ENCODE results near the gene GLS.

Gene GLS

GRCh38 chr2:190912726-190913125, 32.1 kb downstream of the GLS start:
- H3K36me3 ChIP-seq (replicated peaks in 1 of 2; ENCODE audit: control insufficient read depth in 2 of 2, insufficient read depth in 2 of 2, low read length in 2 of 2) = peaks cover 0 to 77% of the 10 kb centered on the region in 2 donors
- H3K79me1 ChIP-seq (ENCODE audit: low read depth, low read length) = no peaks in the 10 kb centered on the region
- no peak overlapping the region for H3K9ac ChIP-seq (ENCODE audit: low read depth, low read length, poor library complexity)
- H3K27ac ChIP-seq (replicated peaks; ENCODE audit: low read length) = no peak overlapping the region
- H3K4ac ChIP-seq (ENCODE audit: low read length) = no peak overlapping the region
- no peak overlapping the region for H2BK15ac ChIP-seq (ENCODE audit: low read length)
- H3K18ac ChIP-seq (ENCODE audit: low read length) = no peak overlapping the region
- no peak overlapping the region for H3K14ac ChIP-seq (ENCODE audit: low read length)
- WGBS, 2 donors (ENCODE audit: extremely low coverage in 2 of 2, insufficient read length in 2 of 2, insufficient replicate concordance in 1 of 2) = no CpG with 5 or more reads among the region's 5 CpGs
- no peak overlapping the region for H2AFZ ChIP-seq (ENCODE audit: low read length)
- H4K91ac ChIP-seq (ENCODE audit: low read depth, low read length, poor library complexity) = no peak overlapping the region
- no peak overlapping the region for H3K4me2 ChIP-seq (ENCODE audit: insufficient read depth, low read length, poor library complexity, severe bottlenecking)
- H3K9me3 ChIP-seq (replicated peaks in 1 of 2; ENCODE audit: control insufficient read depth in 2 of 2, insufficient read depth in 1 of 2, low read depth in 1 of 2, low read length in 2 of 2) = no peaks in the 10 kb centered on the region
- no peaks in the 10 kb centered on the region for H3K27me3 ChIP-seq (ENCODE audit: control insufficient read depth in 3 of 3, insufficient read depth in 3 of 3, low read depth in 1 of 3, low read length in 3 of 3)
- H3K4me3 ChIP-seq (ENCODE audit: low read length in 2 of 2) = no peak overlapping the region
- DNase-seq (ENCODE audit: low spot score) = no peak
- H4K8ac ChIP-seq (ENCODE audit: low read depth, low read length) = no peak overlapping the region
- H3K23ac ChIP-seq (ENCODE audit: low read depth, low read length, poor library complexity) = no peak overlapping the region
- H2BK5ac ChIP-seq (ENCODE audit: low read length) = no peak overlapping the region
- no peaks in the 10 kb centered on the region for H3K4me1 ChIP-seq (ENCODE audit: control insufficient read depth in 2 of 2, insufficient read depth in 1 of 2, low read depth in 1 of 2, low read length in 2 of 2)
- no peak overlapping the region for H2BK12ac ChIP-seq (ENCODE audit: low read length)
- H2BK120ac ChIP-seq (ENCODE audit: low read depth, low read length) = no peak overlapping the region
- H2AK5ac ChIP-seq (ENCODE audit: low read depth, low read length) = no peak overlapping the region

- H3K18ac ChIP-seq (ENCODE audit: low read length) = no peak overlapping the region
- no peak overlapping the region for H3K27ac ChIP-seq (replicated peaks; ENCODE audit: low read length)
- H4K91ac ChIP-seq (ENCODE audit: low read depth, low read length, poor library complexity) = no peak overlapping the region
- H3K23ac ChIP-seq (ENCODE audit: low read depth, low read length, poor library complexity) = no peak overlapping the region
- no peak overlapping the region for H3K4ac ChIP-seq (ENCODE audit: low read length)
- no peak overlapping the region for H2BK12ac ChIP-seq (ENCODE audit: low read length)
- no peak overlapping the region for H2AK5ac ChIP-seq (ENCODE audit: low read depth, low read length)
- no peak for DNase-seq (ENCODE audit: low spot score)
- H3K14ac ChIP-seq (ENCODE audit: low read length) = no peak overlapping the region
- no peak overlapping the region for H4K8ac ChIP-seq (ENCODE audit: low read depth, low read length)
- no peak overlapping the region for H2BK120ac ChIP-seq (ENCODE audit: low read depth, low read length)
- no peaks in the 10 kb centered on the region for H3K4me1 ChIP-seq (ENCODE audit: control insufficient read depth in 2 of 2, insufficient read depth in 1 of 2, low read depth in 1 of 2, low read length in 2 of 2)
- no peaks in the 10 kb centered on the region for H3K9me3 ChIP-seq (replicated peaks in 1 of 2; ENCODE audit: control insufficient read depth in 2 of 2, insufficient read depth in 1 of 2, low read depth in 1 of 2, low read length in 2 of 2)
- H2AFZ ChIP-seq (ENCODE audit: low read length) = no peak overlapping the region
- no peaks in the 10 kb centered on the region for H3K27me3 ChIP-seq (ENCODE audit: control insufficient read depth in 3 of 3, insufficient read depth in 3 of 3, low read depth in 1 of 3, low read length in 3 of 3)
- H2BK15ac ChIP-seq (ENCODE audit: low read length) = no peak overlapping the region
- no peak overlapping the region for H3K4me3 ChIP-seq (ENCODE audit: low read length in 2 of 2)
- no peak overlapping the region for H3K4me2 ChIP-seq (ENCODE audit: insufficient read depth, low read length, poor library complexity, severe bottlenecking)
- peaks cover 0 to 69% of the 10 kb centered on the region in 2 donors for H3K36me3 ChIP-seq (replicated peaks in 1 of 2; ENCODE audit: control insufficient read depth in 2 of 2, insufficient read depth in 2 of 2, low read length in 2 of 2)
- no peak overlapping the region for H3K9ac ChIP-seq (ENCODE audit: low read depth, low read length, poor library complexity)
- no peak overlapping the region for H2BK5ac ChIP-seq (ENCODE audit: low read length)
- H3K79me1 ChIP-seq (ENCODE audit: low read depth, low read length) = no peaks in the 10 kb centered on the region
Measured at GRCh38 chr2:190913725-190914124, 33.1 kb downstream of the GLS start.

- no peak overlapping the region for H3K23ac ChIP-seq (ENCODE audit: low read depth, low read length, poor library complexity)
- no peaks in the 10 kb centered on the region for H3K79me1 ChIP-seq (ENCODE audit: low read depth, low read length)
- no peak overlapping the region for H3K18ac ChIP-seq (ENCODE audit: low read length)
- no peak overlapping the region for H2BK120ac ChIP-seq (ENCODE audit: low read depth, low read length)
- no peak overlapping the region for H3K9ac ChIP-seq (ENCODE audit: low read depth, low read length, poor library complexity)
- no peak for DNase-seq (ENCODE audit: low spot score)
- H4K8ac ChIP-seq (ENCODE audit: low read depth, low read length) = no peak overlapping the region
- H3K4me1 ChIP-seq (ENCODE audit: control insufficient read depth in 2 of 2, insufficient read depth in 1 of 2, low read depth in 1 of 2, low read length in 2 of 2) = no peaks in the 10 kb centered on the region
- no peaks in the 10 kb centered on the region for H3K9me3 ChIP-seq (replicated peaks in 1 of 2; ENCODE audit: control insufficient read depth in 2 of 2, insufficient read depth in 1 of 2, low read depth in 1 of 2, low read length in 2 of 2)
- no peak overlapping the region for H2AFZ ChIP-seq (ENCODE audit: low read length)
- no peak overlapping the region for H4K91ac ChIP-seq (ENCODE audit: low read depth, low read length, poor library complexity)
- H2BK5ac ChIP-seq (ENCODE audit: low read length) = no peak overlapping the region
- H3K4ac ChIP-seq (ENCODE audit: low read length) = no peak overlapping the region
- H2BK15ac ChIP-seq (ENCODE audit: low read length) = no peak overlapping the region
- H2AK5ac ChIP-seq (ENCODE audit: low read depth, low read length) = no peak overlapping the region
- H2BK12ac ChIP-seq (ENCODE audit: low read length) = no peak overlapping the region
- H3K4me3 ChIP-seq (ENCODE audit: low read length in 2 of 2) = no peak overlapping the region
- WGBS, 2 donors (ENCODE audit: extremely low coverage in 2 of 2, insufficient read length in 2 of 2, insufficient replicate concordance in 1 of 2) = no CpG with 5 or more reads among the region's 3 CpGs
- no peak overlapping the region for H3K4me2 ChIP-seq (ENCODE audit: insufficient read depth, low read length, poor library complexity, severe bottlenecking)
- no peak overlapping the region for H3K27ac ChIP-seq (replicated peaks; ENCODE audit: low read length)
- H3K36me3 ChIP-seq (replicated peaks in 1 of 2; ENCODE audit: control insufficient read depth in 2 of 2, insufficient read depth in 2 of 2, low read length in 2 of 2) = peaks cover 0 to 68% of the 10 kb centered on the region in 2 donors
- no peak overlapping the region for H3K14ac ChIP-seq (ENCODE audit: low read length)
- H3K27me3 ChIP-seq (ENCODE audit: control insufficient read depth in 3 of 3, insufficient read depth in 3 of 3, low read depth in 1 of 3, low read length in 3 of 3) = no peaks in the 10 kb centered on the region
Measured at GRCh38 chr2:190916829-190917228, 36.2 kb downstream of the GLS start.

GRCh38 chr2:190920085-190920484, 39.5 kb downstream of the GLS start:
- no peak overlapping the region for H2BK120ac ChIP-seq (ENCODE audit: low read depth, low read length)
- H3K9me3 ChIP-seq (replicated peaks in 1 of 2; ENCODE audit: control insufficient read depth in 2 of 2, insufficient read depth in 1 of 2, low read depth in 1 of 2, low read length in 2 of 2) = peaks cover 0 to 3% of the 10 kb centered on the region in 2 donors
- no CpG with 5 or more reads among the region's 3 CpGs for WGBS, 2 donors (ENCODE audit: extremely low coverage in 2 of 2, insufficient read length in 2 of 2, insufficient replicate concordance in 1 of 2)
- H2BK15ac ChIP-seq (ENCODE audit: low read length) = no peak overlapping the region
- no peaks in the 10 kb centered on the region for H3K27me3 ChIP-seq (ENCODE audit: control insufficient read depth in 3 of 3, insufficient read depth in 3 of 3, low read depth in 1 of 3, low read length in 3 of 3)
- no peak overlapping the region for H3K4me3 ChIP-seq (ENCODE audit: low read length in 2 of 2)
- H3K18ac ChIP-seq (ENCODE audit: low read length) = no peak overlapping the region
- H2AFZ ChIP-seq (ENCODE audit: low read length) = no peak overlapping the region
- no peak overlapping the region for H3K23ac ChIP-seq (ENCODE audit: low read depth, low read length, poor library complexity)
- no peak overlapping the region for H2BK12ac ChIP-seq (ENCODE audit: low read length)
- no peak overlapping the region for H3K27ac ChIP-seq (replicated peaks; ENCODE audit: low read length)
- H3K4me2 ChIP-seq (ENCODE audit: insufficient read depth, low read length, poor library complexity, severe bottlenecking) = no peak overlapping the region
- no peak overlapping the region for H3K4ac ChIP-seq (ENCODE audit: low read length)
- no peaks in the 10 kb centered on the region for H3K79me1 ChIP-seq (ENCODE audit: low read depth, low read length)
- H4K8ac ChIP-seq (ENCODE audit: low read depth, low read length) = no peak overlapping the region
- no peak overlapping the region for H4K91ac ChIP-seq (ENCODE audit: low read depth, low read length, poor library complexity)
- peaks cover 2 to 76% of the 10 kb centered on the region in 2 donors for H3K36me3 ChIP-seq (replicated peaks in 1 of 2; ENCODE audit: control insufficient read depth in 2 of 2, insufficient read depth in 2 of 2, low read length in 2 of 2)
- no peaks in the 10 kb centered on the region for H3K4me1 ChIP-seq (ENCODE audit: control insufficient read depth in 2 of 2, insufficient read depth in 1 of 2, low read depth in 1 of 2, low read length in 2 of 2)
- no peak overlapping the region for H2AK5ac ChIP-seq (ENCODE audit: low read depth, low read length)
- DNase-seq (ENCODE audit: low spot score) = no peak
- no peak overlapping the region for H2BK5ac ChIP-seq (ENCODE audit: low read length)
- H3K9ac ChIP-seq (ENCODE audit: low read depth, low read length, poor library complexity) = no peak overlapping the region
- H3K14ac ChIP-seq (ENCODE audit: low read length) = no peak overlapping the region
